GM23338 (cell line): ENCODE measurements around the gene HEXD. TPM values are rescaled to one million over a fixed set of nuclear protein-coding genes. Genes with fewer than 3 reads are reported as not detected.

Experiments
- ATAC-seq: fragments of 200-7000 bp; cut with Tn5 transposase; 3 replicates; pipeline ENCODE4 v1.9.1; 2020
- DNase-seq: peaks from one replicate; pipeline ENCODE4 v3.0.0-alpha.2; 2015; ENCODE audit warnings: low spot score
- H2AFZ ChIP-seq: fragments of 200-600 bp; sonication (generic); 2 replicates; pipeline ENCODE4 v1.8.0; 2016; ENCODE audit warnings: antibody characterized with exemption, mild to moderate bottlenecking, moderate library complexity
- H3F3A ChIP-seq: fragments of 200-600 bp; sonication (generic); replicated peaks from 2 replicates; pipeline ENCODE4 v1.8.0; 2017; ENCODE audit warnings: antibody characterized with exemption, mixed run types, low read depth
- H3K27ac ChIP-seq: fragments of 200-600 bp; sonication (generic); 2 replicates; pipeline ENCODE4 v1.6.1; 2016; ENCODE audit warnings: low read depth
- H3K27me3 ChIP-seq: fragments of 200-600 bp; sonication (generic); 2 replicates; pipeline ENCODE4 v1.8.0; 2016; ENCODE audit warnings: mild to moderate bottlenecking, mixed run types, moderate library complexity; ENCODE audit not compliant: insufficient read depth
- H3K36me3 ChIP-seq: fragments of 200-600 bp; sonication (generic); 2 replicates; pipeline ENCODE4 v1.8.0; 2016; ENCODE audit warnings: mild to moderate bottlenecking; ENCODE audit not compliant: insufficient read depth
- H3K4me1 ChIP-seq: fragments of 200-600 bp; sonication (generic); 2 replicates; pipeline ENCODE4 v1.8.0; 2016; ENCODE audit warnings: mild to moderate bottlenecking, moderate library complexity; ENCODE audit not compliant: insufficient read depth
- H3K4me2 ChIP-seq: fragments of 200-600 bp; sonication (generic); 2 replicates; pipeline ENCODE4 v1.7.1; 2017; ENCODE audit warnings: mixed run types
- H3K4me3 ChIP-seq: fragments of 200-600 bp; sonication (generic); 2 replicates; pipeline ENCODE4 v1.6.1; 2016; ENCODE audit warnings: mixed run types
- H3K79me2 ChIP-seq: fragments of 200-600 bp; sonication (generic); replicated peaks from 2 replicates; pipeline ENCODE4 v1.8.0; 2017; ENCODE audit warnings: mild to moderate bottlenecking; ENCODE audit not compliant: insufficient read depth
- H3K9me2 ChIP-seq: fragments of 200-600 bp; sonication (generic); 2 replicates; pipeline ENCODE4 v1.8.0; 2017; ENCODE audit not compliant: insufficient read depth
- H4K20me1 ChIP-seq: fragments of 200-600 bp; sonication (generic); replicated peaks from 2 replicates; pipeline ENCODE4 v1.8.0; 2017; ENCODE audit warnings: mild to moderate bottlenecking; ENCODE audit not compliant: insufficient read depth
- H3K27ac Mint-ChIP-seq: 2 replicates; pipeline ENCODE4 v1.8.0; 2020; ENCODE audit warnings: inconsistent platforms, mild to moderate bottlenecking, moderate library complexity, mixed read lengths
- H3K27me3 Mint-ChIP-seq: 3 replicates; pipeline ENCODE4 v1.8.0; 2022; ENCODE audit warnings: low read depth, mild to moderate bottlenecking, moderate library complexity, mixed read lengths, inconsistent platforms; ENCODE audit not compliant: insufficient read depth, poor library complexity
- H3K36me3 Mint-ChIP-seq: 3 replicates; pipeline ENCODE4 v1.8.0; 2021; ENCODE audit warnings: low read depth, mild to moderate bottlenecking, inconsistent platforms, moderate library complexity, mixed read lengths
- H3K4me1 Mint-ChIP-seq: 3 replicates; pipeline ENCODE4 v1.8.0; 2020; ENCODE audit warnings: mild to moderate bottlenecking, inconsistent platforms, mixed read lengths
- H3K4me3 Mint-ChIP-seq: 3 replicates; pipeline ENCODE4 v1.8.0; 2021; ENCODE audit warnings: moderate library complexity, mild to moderate bottlenecking, inconsistent platforms, mixed read lengths
- H3K9me3 Mint-ChIP-seq: 3 replicates; pipeline ENCODE4 v1.8.0; 2020; ENCODE audit warnings: moderate library complexity, mild to moderate bottlenecking, inconsistent platforms, mixed read lengths
- EZH2phosphoT487 ChIP-seq: fragments of 200-600 bp; sonication (generic); IDR thresholded peaks from one replicate; pipeline ENCODE4 v1.8.1; 2018; ENCODE audit warnings: antibody characterized with exemption; ENCODE audit not compliant: unreplicated experiment
- JUNB ChIP-seq: IDR thresholded peaks from one replicate; pipeline ENCODE4 v1.6.1; 2016; ENCODE audit warnings: antibody characterized with exemption; ENCODE audit not compliant: unreplicated experiment
- NANOG ChIP-seq: IDR thresholded peaks from 2 replicates; pipeline ENCODE4 v1.6.1; 2016; ENCODE audit warnings: antibody characterized with exemption, borderline replicate concordance
- STAT1 ChIP-seq: IDR thresholded peaks from one replicate; pipeline ENCODE4 v1.6.1; 2016; ENCODE audit warnings: antibody characterized with exemption; ENCODE audit not compliant: unreplicated experiment
- ZNF114 ChIP-seq: fragments of 250-450 bp; sonication (Bioruptor Pico); IDR thresholded peaks from 2 replicates; pipeline ENCODE4 v1.5.0; 2020; ENCODE audit warnings: mild to moderate bottlenecking, moderate library complexity
- ZNF331 ChIP-seq: fragments of 250-450 bp; sonication (Bioruptor Pico); IDR thresholded peaks from 2 replicates; pipeline ENCODE4 v1.5.0; 2020; ENCODE audit warnings: low read depth, mild to moderate bottlenecking, moderate library complexity
- polyA plus RNA-seq: library from polyadenylated mRNA; unstranded; fragments of >200 nt; fragmentation: Nextera tagmentation; extraction: Ambion mirVana; gene quantifications from 2 replicates; pipeline ENCODE4 v1.2.1, GENCODE V29; 2016
- total RNA-seq: library from RNA; depleted of rRNA; stranded (reverse); fragments of >200 nt; shearing (Covaris generic); gene quantifications from 2 replicates; pipeline ENCODE4 v1.2.3, GENCODE V29; 2014
- TF ChIP-seq, protein P1 (sequence below), 2 experiments: fragments of 200-600 bp in 1 of 2; sonication (generic) in 1 of 2; conservative IDR thresholded peaks; 2 replicates each; pipeline versions ENCODE4 v1.5.1 to v1.6.1; 2016 to 2017; ENCODE audit warnings: antibody characterized with exemption in 2 of 2, low read depth in 2 of 2, mild to moderate bottlenecking in 2 of 2, moderate library complexity in 1 of 2
- TF ChIP-seq, protein P2 (sequence below): IDR thresholded peaks from one replicate; pipeline ENCODE4 v1.6.1; 2018; ENCODE audit warnings: antibody characterized with exemption; ENCODE audit not compliant: unreplicated experiment
- TF ChIP-seq, protein P3 (sequence below): IDR thresholded peaks from 2 replicates; pipeline ENCODE4 v1.6.1; 2016; ENCODE audit warnings: antibody characterized with exemption
- TF ChIP-seq, protein P4 (sequence below): fragments of 250-450 bp; sonication (Bioruptor Pico); IDR thresholded peaks from 2 replicates; pipeline ENCODE4 v1.5.0; 2020; ENCODE audit warnings: mild to moderate bottlenecking, moderate library complexity

HEXD gene
- total and polyA plus RNA-seq, 2 experiments from 2014 or later: 11.9 to 31.1 TPM

DNA sequence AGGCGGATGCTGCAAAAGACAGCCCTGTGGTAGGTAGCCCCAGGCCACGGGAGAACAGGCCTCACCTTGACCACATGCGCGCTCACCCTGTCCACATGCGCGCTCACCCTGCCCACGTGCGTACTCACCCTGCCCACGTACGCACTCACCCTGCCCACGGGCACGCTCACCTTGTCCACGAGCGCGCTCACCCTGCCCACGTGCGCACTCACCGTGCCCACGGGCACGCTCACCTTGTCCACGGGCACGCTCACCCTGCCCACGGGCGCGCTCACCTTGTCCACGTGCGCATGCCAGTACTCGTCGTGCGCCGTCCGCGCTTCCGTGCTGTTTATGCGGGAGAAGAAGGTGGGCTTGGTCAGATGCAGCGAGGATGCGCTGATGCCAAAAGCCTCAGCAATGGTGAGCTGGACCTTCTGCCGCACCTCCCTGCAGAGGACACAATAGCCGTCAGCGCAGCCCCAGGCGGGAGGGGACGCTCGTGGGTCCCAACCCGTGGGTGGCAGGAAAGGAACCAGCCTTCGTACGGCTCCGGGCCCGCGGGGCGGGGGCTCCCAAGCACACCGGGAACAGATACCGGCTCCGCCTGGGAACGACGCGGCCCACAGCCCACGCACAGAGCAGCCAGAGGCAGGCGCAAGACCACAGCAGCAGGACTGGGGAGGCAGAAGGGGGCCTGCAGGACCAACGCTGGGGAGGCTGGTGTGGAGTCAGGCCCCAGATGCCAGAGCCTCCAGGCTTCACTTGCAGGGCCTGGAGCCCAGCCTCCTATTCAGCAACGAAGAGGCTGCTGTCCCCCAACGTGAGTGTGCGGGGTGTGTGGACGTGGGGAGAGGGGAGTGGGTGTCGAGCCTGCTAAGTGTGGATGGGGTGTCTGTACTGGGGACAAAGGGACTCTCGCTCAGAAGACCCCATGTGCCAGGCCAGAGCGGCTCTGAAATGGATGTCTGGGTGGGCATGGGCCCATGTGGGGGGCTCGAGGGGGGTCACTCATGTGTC lies 14.2 kb upstream of the HEXD start (continued):
- TF ChIP-seq ZNF114: no peak
- TF ChIP-seq NANOG: no peak
- no peak for TF ChIP-seq STAT1
- TF ChIP-seq, protein P1, sequence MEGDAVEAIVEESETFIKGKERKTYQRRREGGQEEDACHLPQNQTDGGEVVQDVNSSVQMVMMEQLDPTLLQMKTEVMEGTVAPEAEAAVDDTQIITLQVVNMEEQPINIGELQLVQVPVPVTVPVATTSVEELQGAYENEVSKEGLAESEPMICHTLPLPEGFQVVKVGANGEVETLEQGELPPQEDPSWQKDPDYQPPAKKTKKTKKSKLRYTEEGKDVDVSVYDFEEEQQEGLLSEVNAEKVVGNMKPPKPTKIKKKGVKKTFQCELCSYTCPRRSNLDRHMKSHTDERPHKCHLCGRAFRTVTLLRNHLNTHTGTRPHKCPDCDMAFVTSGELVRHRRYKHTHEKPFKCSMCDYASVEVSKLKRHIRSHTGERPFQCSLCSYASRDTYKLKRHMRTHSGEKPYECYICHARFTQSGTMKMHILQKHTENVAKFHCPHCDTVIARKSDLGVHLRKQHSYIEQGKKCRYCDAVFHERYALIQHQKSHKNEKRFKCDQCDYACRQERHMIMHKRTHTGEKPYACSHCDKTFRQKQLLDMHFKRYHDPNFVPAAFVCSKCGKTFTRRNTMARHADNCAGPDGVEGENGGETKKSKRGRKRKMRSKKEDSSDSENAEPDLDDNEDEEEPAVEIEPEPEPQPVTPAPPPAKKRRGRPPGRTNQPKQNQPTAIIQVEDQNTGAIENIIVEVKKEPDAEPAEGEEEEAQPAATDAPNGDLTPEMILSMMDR (conservative IDR thresholded peaks at IDR 0.05; ENCODE audit: low read depth in 2 of 2): no peak
- no peak for TF ChIP-seq EZH2phosphoT487
- TF ChIP-seq, protein P2, sequence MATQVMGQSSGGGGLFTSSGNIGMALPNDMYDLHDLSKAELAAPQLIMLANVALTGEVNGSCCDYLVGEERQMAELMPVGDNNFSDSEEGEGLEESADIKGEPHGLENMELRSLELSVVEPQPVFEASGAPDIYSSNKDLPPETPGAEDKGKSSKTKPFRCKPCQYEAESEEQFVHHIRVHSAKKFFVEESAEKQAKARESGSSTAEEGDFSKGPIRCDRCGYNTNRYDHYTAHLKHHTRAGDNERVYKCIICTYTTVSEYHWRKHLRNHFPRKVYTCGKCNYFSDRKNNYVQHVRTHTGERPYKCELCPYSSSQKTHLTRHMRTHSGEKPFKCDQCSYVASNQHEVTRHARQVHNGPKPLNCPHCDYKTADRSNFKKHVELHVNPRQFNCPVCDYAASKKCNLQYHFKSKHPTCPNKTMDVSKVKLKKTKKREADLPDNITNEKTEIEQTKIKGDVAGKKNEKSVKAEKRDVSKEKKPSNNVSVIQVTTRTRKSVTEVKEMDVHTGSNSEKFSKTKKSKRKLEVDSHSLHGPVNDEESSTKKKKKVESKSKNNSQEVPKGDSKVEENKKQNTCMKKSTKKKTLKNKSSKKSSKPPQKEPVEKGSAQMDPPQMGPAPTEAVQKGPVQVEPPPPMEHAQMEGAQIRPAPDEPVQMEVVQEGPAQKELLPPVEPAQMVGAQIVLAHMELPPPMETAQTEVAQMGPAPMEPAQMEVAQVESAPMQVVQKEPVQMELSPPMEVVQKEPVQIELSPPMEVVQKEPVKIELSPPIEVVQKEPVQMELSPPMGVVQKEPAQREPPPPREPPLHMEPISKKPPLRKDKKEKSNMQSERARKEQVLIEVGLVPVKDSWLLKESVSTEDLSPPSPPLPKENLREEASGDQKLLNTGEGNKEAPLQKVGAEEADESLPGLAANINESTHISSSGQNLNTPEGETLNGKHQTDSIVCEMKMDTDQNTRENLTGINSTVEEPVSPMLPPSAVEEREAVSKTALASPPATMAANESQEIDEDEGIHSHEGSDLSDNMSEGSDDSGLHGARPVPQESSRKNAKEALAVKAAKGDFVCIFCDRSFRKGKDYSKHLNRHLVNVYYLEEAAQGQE: no peak
- TF ChIP-seq, protein P3, sequence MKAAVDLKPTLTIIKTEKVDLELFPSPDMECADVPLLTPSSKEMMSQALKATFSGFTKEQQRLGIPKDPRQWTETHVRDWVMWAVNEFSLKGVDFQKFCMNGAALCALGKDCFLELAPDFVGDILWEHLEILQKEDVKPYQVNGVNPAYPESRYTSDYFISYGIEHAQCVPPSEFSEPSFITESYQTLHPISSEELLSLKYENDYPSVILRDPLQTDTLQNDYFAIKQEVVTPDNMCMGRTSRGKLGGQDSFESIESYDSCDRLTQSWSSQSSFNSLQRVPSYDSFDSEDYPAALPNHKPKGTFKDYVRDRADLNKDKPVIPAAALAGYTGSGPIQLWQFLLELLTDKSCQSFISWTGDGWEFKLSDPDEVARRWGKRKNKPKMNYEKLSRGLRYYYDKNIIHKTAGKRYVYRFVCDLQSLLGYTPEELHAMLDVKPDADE: no peak
- TF ChIP-seq JUNB: no peak

DNA sequence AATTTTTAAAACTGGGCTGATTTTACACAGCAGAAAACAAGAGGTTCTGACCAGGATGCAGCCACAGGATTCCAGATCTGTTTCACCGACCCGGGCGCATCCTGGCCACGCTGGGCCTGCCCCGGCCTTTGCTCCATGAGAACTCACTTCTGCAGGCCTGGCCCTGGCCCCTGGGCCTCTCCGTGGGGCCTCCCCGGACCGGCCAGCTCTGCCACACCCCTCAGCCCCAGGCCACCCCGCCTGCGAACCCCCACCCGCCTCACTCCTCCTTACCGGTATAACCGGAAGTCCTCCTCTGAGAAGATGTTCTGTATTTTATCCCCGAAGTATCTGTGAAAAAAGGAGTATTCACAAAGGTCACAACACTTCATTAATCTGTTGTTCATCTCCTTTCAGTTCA lies 13.1 kb upstream of the HEXD start:
- ATAC-seq: no peak
- no peak overlapping the region for H3K4me2 ChIP-seq
- H3K27ac Mint-ChIP-seq: no peak overlapping the region
- TF ChIP-seq NANOG (no peak), ZNF331 (no peak), STAT1 (no peak), JUNB (no peak)
- TF ChIP-seq, protein P4, sequence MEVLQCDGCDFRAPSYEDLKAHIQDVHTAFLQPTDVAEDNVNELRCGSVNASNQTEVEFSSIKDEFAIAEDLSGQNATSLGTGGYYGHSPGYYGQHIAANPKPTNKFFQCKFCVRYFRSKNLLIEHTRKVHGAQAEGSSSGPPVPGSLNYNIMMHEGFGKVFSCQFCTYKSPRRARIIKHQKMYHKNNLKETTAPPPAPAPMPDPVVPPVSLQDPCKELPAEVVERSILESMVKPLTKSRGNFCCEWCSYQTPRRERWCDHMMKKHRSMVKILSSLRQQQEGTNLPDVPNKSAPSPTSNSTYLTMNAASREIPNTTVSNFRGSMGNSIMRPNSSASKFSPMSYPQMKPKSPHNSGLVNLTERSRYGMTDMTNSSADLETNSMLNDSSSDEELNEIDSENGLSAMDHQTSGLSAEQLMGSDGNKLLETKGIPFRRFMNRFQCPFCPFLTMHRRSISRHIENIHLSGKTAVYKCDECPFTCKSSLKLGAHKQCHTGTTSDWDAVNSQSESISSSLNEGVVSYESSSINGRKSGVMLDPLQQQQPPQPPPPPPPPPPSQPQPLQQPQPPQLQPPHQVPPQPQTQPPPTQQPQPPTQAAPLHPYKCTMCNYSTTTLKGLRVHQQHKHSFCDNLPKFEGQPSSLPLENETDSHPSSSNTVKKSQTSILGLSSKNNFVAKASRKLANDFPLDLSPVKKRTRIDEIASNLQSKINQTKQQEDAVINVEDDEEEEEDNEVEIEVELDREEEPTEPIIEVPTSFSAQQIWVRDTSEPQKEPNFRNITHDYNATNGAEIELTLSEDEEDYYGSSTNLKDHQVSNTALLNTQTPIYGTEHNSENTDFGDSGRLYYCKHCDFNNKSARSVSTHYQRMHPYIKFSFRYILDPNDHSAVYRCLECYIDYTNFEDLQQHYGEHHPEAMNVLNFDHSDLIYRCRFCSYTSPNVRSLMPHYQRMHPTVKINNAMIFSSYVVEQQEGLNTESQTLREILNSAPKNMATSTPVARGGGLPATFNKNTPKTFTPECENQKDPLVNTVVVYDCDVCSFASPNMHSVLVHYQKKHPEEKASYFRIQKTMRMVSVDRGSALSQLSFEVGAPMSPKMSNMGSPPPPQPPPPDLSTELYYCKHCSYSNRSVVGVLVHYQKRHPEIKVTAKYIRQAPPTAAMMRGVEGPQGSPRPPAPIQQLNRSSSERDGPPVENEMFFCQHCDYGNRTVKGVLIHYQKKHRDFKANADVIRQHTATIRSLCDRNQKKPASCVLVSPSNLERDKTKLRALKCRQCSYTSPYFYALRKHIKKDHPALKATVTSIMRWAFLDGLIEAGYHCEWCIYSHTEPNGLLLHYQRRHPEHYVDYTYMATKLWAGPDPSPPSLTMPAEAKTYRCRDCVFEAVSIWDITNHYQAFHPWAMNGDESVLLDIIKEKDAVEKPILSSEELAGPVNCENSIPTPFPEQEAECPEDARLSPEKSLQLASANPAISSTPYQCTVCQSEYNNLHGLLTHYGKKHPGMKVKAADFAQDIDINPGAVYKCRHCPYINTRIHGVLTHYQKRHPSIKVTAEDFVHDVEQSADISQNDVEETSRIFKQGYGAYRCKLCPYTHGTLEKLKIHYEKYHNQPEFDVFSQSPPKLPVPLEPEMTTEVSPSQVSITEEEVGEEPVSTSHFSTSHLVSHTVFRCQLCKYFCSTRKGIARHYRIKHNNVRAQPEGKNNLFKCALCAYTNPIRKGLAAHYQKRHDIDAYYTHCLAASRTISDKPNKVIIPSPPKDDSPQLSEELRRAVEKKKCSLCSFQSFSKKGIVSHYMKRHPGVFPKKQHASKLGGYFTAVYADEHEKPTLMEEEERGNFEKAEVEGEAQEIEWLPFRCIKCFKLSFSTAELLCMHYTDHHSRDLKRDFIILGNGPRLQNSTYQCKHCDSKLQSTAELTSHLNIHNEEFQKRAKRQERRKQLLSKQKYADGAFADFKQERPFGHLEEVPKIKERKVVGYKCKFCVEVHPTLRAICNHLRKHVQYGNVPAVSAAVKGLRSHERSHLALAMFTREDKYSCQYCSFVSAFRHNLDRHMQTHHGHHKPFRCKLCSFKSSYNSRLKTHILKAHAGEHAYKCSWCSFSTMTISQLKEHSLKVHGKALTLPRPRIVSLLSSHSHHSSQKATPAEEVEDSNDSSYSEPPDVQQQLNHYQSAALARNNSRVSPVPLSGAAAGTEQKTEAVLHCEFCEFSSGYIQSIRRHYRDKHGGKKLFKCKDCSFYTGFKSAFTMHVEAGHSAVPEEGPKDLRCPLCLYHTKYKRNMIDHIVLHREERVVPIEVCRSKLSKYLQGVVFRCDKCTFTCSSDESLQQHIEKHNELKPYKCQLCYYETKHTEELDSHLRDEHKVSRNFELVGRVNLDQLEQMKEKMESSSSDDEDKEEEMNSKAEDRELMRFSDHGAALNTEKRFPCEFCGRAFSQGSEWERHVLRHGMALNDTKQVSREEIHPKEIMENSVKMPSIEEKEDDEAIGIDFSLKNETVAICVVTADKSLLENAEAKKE (CRISPR knock-in tag): no peak

More for the DNA sequence above, 13.1 kb upstream of the HEXD start:
- Histone ChIP-seq H3K79me2 (no peaks in the 10 kb centered on the region), H3F3A (0 out of 2 replicates have a peak, but pooled peaks cover 2% of the 10 kb centered on the region), H3K27ac (no peak overlapping the region), H3K9me2 (no peaks in the 10 kb centered on the region), H3K36me3 (no peaks in the 10 kb centered on the region), H3K4me1 (no peaks in the 10 kb centered on the region), H3K27me3 (no peaks in the 10 kb centered on the region), H3K4me3 (no peak overlapping the region), H2AFZ (no peak overlapping the region), H4K20me1 (no peaks in the 10 kb centered on the region; the same call in 1 of the 2 replicates)
- Mint-ChIP-seq H3K36me3 (peaks cover 7% of the 10 kb centered on the region), H3K27me3 (peaks cover 6% of the 10 kb centered on the region), H3K9me3 (no peaks in the 10 kb centered on the region; the same call in 2 of the 3 replicates), H3K4me3 (no peak overlapping the region), H3K4me1 (no peaks in the 10 kb centered on the region; the same call in 2 of the 3 replicates)
- DNase-seq: no peak
